Myometrial cell (primary cell): ENCODE measurements around the gene BCAT1. TPM values are rescaled to one million over a fixed set of nuclear protein-coding genes. Genes with fewer than 3 reads are reported as not detected.

Experiments
- total RNA-seq: library from RNA; depleted of rRNA; stranded (reverse); fragments of >200 nt; gene quantifications from 2 replicates; pipeline ENCODE4 v1.2.3, GENCODE V29; 2015

Gene BCAT1, protein sequence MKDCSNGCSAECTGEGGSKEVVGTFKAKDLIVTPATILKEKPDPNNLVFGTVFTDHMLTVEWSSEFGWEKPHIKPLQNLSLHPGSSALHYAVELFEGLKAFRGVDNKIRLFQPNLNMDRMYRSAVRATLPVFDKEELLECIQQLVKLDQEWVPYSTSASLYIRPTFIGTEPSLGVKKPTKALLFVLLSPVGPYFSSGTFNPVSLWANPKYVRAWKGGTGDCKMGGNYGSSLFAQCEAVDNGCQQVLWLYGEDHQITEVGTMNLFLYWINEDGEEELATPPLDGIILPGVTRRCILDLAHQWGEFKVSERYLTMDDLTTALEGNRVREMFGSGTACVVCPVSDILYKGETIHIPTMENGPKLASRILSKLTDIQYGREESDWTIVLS
- total RNA-seq = 87.1 and 122 TPM in 2 replicates

DNA sequence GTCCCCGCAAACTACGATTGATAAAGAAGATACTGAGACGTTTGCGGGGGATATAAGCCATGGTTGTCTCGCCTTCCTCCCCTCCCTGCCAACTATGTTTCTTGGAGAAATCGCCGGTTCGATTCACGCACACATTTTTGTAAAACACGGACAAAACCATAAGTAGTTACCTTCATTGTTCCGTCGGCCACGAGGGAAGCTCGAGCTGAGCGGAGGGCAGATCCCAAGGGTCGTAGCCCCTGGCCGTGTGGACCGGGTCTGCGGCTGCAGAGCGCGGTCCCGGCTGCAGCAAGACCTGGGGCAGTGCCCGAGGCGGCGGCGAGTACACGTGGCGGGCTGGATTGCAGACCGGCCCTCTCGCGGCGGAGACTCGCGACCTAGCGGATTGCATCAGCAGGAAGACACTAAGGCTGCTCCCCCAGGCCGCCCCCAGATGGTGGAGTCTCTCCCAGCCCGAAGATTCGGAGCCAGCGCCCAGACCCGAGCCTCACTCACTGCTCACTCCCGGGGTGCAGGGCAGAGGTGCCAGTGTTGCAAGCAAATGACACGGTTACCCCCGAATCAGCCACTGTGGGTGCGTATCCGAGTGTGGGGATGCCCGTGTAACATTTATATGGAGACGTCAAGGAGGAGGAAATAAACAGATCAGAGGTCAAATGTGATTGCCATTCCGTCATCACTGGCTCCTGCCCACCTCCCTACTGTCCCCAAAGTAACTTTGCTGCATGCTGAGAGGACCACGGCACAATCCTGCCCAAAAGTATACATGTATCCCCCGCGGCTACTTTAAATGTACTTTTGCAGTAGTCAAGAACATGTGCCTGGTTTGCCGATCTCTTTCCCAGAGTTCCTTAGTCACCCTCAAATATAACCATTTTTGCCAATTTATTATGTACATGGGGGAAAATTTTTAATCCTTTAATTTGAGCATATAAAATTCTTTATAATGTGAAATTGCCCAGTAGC lies at the start of gene BCAT1:
TSS of gene BCAT1 (minus strand) at position 345 of the 966 bp plus-strand sequence. CDS start at position 176, 169 bp downstream.

Other genes starting within 250 kb of the BCAT1 start
- not detected in 2 replicates for gene DNAI7, start 246.1 kb upstream of the BCAT1 start, total RNA-seq
- 22.8 and 28.0 TPM in 2 replicates for gene ETFRF1, start 246.1 kb upstream of the BCAT1 start, total RNA-seq